ENCODE measurements around the gene SAMD1. TPM values are rescaled to one million over a fixed set of nuclear protein-coding genes. Genes with fewer than 3 reads are reported as not detected.

The SAMD1 gene
- polyA plus RNA-seq, 1 donor (not counting 4 experiments of a cell fraction or from before 2014, with no cell fraction given): 5.3 TPM

DNA sequence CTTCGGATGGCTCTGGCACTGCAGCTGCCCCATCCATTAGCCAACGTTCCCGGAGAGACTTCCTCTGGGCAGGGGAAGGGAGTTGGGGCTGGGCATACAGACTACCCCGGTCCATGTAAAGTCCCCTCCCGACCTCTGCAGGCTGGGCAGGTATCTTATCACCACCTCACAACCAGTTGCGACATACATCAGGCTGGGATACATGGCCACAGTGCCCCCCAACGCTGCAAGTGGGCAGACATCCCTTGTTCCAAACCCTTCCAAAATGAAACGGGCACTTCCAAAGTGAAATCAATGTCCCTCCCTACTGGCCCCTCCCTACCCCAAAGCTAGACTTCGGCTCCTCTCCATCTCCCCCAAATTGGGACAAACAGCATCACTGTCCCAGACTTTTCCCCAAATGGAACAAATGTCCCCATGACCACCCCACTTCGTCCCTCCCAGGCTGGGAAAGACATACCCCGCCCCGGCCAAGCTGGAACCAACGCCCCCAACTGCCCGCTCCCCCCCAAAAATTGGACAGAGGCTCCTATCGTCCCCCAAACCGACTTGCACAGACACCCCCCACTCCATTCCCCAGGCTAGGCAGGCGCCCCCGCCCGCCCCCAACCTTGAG lies 33.7 kb downstream of the SAMD1 start:
- H3K27me3 ChIP-seq (ENCODE audit: control insufficient read depth, extremely low read depth, insufficient read depth, low read length): peaks cover 43% of the 10 kb centered on the region
- no peak overlapping the region for H3K27ac ChIP-seq (ENCODE audit: control insufficient read depth, insufficient read depth, low read length)
- no peak overlapping the region for H2AFZ ChIP-seq (ENCODE audit: control insufficient read depth, low read length)
- no peaks in the 10 kb centered on the region for H4K20me1 ChIP-seq (ENCODE audit: control insufficient read depth, extremely low read depth, insufficient read depth, low read length)
- DNase-seq (ENCODE audit: low read depth, low spot score) (no peak), FAIRE-seq (no peak)
- no peak overlapping the region for H3K4me2 ChIP-seq (ENCODE audit: control insufficient read depth, extremely low read depth, insufficient read depth, low read depth, low read length)
- no peak overlapping the region for H3K9ac ChIP-seq (ENCODE audit: control insufficient read depth, extremely low read depth, insufficient read depth, low read length)
- no peaks in the 10 kb centered on the region for H3K9me1 ChIP-seq (ENCODE audit: control insufficient read depth, extremely low read depth, insufficient read depth, low read length)
- no peak for TF ChIP-seq CTCF (optimal IDR thresholded peaks at IDR 0.05 in 1 of 3, IDR thresholded peaks at IDR 0.05 in 1 of 3, conservative IDR thresholded peaks at IDR 0.05 in 1 of 3; ENCODE audit: extremely low read depth in 1 of 3, insufficient read depth in 2 of 3, low read length in 3 of 3)
- TF ChIP-seq EZH2 (IDR thresholded peaks at IDR 0.05; ENCODE audit: low read length): no peak
- no peaks in the 10 kb centered on the region for H3K9me3 ChIP-seq (ENCODE audit: control insufficient read depth, low read depth, low read length)
- H3K36me3 ChIP-seq (ENCODE audit: control insufficient read depth in 2 of 2, extremely low read depth in 1 of 2, insufficient read depth in 2 of 2, low read length in 2 of 2): no peaks in the 10 kb centered on the region
- no peaks in the 10 kb centered on the region for H3K79me2 ChIP-seq (ENCODE audit: control insufficient read depth, insufficient read depth, low read length)
- H3K4me3 ChIP-seq (ENCODE audit: control insufficient read depth in 2 of 3, extremely low read depth in 1 of 3, insufficient read depth in 2 of 3, low read depth in 1 of 3, low read length in 3 of 3): no peak overlapping the region
- H3K4me1 ChIP-seq (ENCODE audit: control insufficient read depth, extremely low read depth, insufficient read depth, low read length): no peaks in the 10 kb centered on the region
- dilution Hi-C loops (cut with MboI; ENCODE audit: extremely low pct_ligation_motif_present, low sequenced_read_pairs): no loop called here

DNA sequence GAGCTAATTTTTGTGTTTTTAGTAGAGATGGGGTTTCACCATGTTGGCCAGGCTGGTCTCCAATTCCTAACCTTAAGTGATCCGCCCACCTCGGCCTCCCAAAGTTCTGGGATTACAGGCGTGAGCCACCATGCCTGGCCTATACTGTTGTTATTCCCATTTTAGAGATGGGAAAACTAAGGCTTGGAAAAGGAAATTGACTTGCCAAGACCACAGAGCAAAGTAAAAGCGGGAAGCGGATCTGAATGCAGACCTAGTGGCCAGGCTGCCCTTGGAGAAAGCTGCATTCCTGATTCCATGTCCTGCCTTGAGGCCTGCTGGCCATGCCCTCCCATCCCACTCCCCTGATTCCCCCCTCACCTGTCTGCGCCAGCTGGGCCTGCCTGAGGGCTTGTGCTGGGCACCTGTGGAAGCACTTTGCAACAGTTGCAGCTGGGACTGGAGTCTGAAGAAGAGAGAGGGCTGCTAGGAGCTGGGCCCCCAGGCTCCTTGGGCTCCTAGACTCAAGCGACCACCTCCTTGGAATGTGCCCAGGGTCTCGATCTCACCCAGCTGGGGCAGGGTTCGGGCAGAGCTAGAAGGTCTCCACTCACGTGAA lies 34.4 kb downstream of the SAMD1 start:
- H3K4me3 ChIP-seq (ENCODE audit: control insufficient read depth in 2 of 3, extremely low read depth in 1 of 3, insufficient read depth in 2 of 3, low read depth in 1 of 3, low read length in 3 of 3): no peak overlapping the region
- DNase-seq (ENCODE audit: low read depth, low spot score): no peak
- no peak for FAIRE-seq

More for the DNA sequence above, 34.4 kb downstream of the SAMD1 start:
- H3K4me1 ChIP-seq (ENCODE audit: control insufficient read depth, extremely low read depth, insufficient read depth, low read length): no peaks in the 10 kb centered on the region
- no peaks in the 10 kb centered on the region for H4K20me1 ChIP-seq (ENCODE audit: control insufficient read depth, extremely low read depth, insufficient read depth, low read length)
- H3K27ac ChIP-seq (ENCODE audit: control insufficient read depth, insufficient read depth, low read length): no peak overlapping the region
- H2AFZ ChIP-seq (ENCODE audit: control insufficient read depth, low read length): no peak overlapping the region
- no peak for TF ChIP-seq CTCF (optimal IDR thresholded peaks at IDR 0.05 in 1 of 3, IDR thresholded peaks at IDR 0.05 in 1 of 3, conservative IDR thresholded peaks at IDR 0.05 in 1 of 3; ENCODE audit: extremely low read depth in 1 of 3, insufficient read depth in 2 of 3, low read length in 3 of 3)
- no peaks in the 10 kb centered on the region for H3K9me3 ChIP-seq (ENCODE audit: control insufficient read depth, low read depth, low read length)
- dilution Hi-C loops (cut with MboI; ENCODE audit: extremely low pct_ligation_motif_present, low sequenced_read_pairs): no loop called here
- no peaks in the 10 kb centered on the region for H3K36me3 ChIP-seq (ENCODE audit: control insufficient read depth in 2 of 2, extremely low read depth in 1 of 2, insufficient read depth in 2 of 2, low read length in 2 of 2)
- H3K9me1 ChIP-seq (ENCODE audit: control insufficient read depth, extremely low read depth, insufficient read depth, low read length): no peaks in the 10 kb centered on the region
- no peak overlapping the region for H3K9ac ChIP-seq (ENCODE audit: control insufficient read depth, extremely low read depth, insufficient read depth, low read length)
- H3K27me3 ChIP-seq (ENCODE audit: control insufficient read depth, extremely low read depth, insufficient read depth, low read length): peaks cover 40% of the 10 kb centered on the region
- H3K4me2 ChIP-seq (ENCODE audit: control insufficient read depth, extremely low read depth, insufficient read depth, low read depth, low read length): no peak overlapping the region
- H3K79me2 ChIP-seq (ENCODE audit: control insufficient read depth, insufficient read depth, low read length): no peaks in the 10 kb centered on the region
